CD4-positive, alpha-beta T cell treated with Interleukin-17A for 1 hour (primary cell): ENCODE data around the gene RPE65.
"Not testable (repeated sequence)": the region's sequence is repeated elsewhere in the genome, so short reads cannot be mapped to it uniquely, and the experiment has no call there.

ENCODE experiments used
- DNase-seq: peaks from one replicate; pipeline ENCODE4 v3.0.0-alpha.2; 2020

The RPE65 gene

DNA sequence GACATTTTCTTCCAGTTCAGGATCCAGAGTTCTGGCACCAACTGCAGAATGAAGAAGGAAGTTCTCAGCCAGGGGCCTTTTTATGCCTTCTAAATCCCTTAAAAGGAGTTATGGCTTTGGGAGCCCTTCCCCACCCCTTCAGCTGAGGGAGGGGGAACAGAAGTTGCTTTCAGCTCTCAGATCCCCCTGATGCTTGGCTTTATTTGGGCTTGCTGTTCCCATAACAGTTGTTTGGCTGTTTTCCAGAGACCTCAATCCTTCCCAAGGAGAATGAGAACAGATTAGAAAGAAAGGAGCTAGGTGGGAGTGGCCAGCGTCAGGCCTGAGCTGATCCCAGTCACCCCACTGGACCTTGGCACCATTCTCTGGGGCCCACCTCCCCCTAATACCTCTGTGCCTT is at the start of gene RPE65:
RPE65 (minus strand) TSS at position 54 of the 400 bp plus-strand sequence; CDS start at position 5, 49 bp downstream.
- no peak for DNase-seq

DNA sequence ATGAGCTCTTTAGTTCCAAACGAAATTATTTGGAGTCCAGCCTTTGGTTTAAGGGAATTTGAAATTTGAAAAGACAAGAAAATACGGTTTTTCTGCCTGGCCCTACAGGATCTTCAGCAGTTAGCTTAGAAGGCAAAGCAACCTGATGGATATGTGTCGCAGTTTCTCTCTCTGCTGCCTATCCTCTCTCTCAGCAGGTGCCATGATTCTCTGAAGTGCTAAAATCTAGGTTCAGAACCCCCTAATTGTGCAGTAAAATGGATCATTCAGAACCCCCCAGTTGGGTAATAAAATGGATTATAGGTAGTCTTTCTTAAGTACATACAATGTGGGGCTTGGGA is 47.6 kb upstream of the RPE65 start:
- no peak for DNase-seq

GRCh38 chr1:68496680-68497357 is 47.1 kb upstream of the RPE65 start, which contains the start of gene DEPDC1:
Gene DEPDC1, minus strand, starts transcription at chr1:68497082. Its CDS starts 83 bp downstream, at chr1:68496999.
- DNase-seq: peak; percentile 82

DNA sequence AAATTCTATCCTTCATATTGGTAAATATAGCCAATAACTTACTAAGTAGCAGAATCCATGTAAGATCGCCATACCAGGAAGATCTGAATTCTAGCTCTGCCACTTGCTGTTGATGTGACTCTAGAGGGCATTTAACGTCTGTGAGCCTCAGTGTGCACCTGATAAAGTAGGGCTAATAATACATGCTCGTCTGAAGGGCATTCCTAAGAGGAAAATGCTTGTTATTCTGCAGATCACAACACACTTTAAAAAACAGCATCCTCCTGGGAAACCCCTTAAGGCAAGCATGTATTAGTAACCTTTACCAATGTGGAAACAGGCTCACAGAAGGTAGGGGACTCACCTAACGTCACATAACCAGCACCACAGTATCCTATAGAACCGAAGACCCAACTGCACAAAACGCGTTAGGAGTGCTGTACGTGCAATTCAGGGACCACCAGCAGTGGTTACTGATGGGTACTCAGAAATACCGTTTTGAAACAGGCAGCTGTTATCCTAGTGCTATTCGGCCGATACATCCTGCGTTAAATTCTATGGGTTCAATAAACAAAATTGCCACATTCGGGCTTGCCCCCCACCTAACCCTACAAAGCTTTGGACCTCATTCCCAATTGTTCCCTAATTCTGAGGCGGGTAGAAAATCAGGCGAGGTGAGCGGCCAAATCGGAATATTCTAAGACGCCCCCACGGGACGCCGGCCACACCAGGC is 46.4 kb upstream of the RPE65 start:
- no peak for DNase-seq

- no peak for DNase-seq
Observed at GRCh38 chr1:68495532-68495931, 45.8 kb upstream of the RPE65 start.

DNA sequence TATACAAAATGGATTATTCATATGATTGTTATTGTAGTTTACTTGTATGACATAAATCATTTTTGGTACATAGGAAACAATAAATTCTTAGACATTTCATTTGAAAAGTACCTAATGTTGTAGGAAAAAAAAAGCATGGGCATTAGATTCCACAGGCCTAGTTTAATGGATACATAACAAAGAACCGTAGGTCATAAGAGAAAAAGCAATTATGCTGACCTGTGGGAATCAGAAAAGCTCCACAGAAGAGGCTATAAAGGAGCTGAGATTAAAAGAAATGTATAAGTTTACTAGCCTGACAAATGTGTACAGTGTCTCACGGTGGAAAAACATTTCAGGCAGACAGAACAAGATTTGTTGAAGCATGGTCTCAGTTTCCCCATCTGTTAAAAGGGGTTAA is 43.4 kb upstream of the RPE65 start:
- DNase-seq: no peak

DNA sequence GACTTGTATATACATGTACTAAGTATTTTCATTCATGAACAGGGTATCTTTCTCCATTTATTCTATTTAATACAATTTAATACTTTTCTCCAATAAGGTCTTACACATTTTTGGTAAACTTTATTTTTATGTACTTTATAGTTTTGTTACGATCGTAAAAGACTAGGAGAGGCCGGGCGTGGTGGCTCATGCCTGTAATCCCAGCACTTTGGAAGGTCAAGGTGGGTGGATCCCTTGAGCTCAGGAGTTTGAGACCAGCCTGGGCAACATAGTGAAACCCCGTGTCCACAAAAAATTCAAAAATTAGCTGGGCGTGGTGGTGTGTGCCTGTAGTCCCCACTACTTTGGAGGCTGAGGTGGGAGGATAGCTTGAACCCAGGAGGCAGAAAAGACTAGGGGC is 42.5 kb upstream of the RPE65 start:
- not testable (repeated sequence) for DNase-seq

DNA sequence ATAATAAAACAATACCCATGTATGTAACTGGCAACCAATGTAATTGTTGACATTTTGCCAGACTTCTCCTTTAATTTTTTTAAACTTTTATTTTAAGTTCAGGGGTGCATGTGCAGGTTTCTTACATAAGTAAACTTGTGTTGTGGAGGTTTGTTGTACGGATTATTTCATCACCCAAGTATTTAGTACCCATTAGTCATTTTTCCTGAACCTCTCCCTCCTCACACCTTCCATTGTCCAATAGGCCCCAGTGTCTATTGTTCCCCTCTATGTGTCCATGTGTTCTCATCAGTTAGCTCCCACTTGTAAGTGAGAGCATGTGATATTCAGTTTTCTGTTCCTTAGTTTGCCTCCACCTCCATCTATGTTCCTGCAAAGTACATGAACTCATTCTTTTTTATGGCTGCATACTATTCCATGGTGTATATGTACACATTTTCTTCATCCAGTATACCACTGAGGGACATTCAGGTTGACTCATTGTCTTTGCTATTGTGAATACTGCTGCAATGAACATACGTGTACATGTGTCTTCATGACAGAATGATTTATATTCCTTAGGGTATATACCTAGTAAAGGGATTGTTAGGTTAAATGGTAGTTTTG is 40.4 kb upstream of the RPE65 start:
- DNase-seq: no peak

DNA sequence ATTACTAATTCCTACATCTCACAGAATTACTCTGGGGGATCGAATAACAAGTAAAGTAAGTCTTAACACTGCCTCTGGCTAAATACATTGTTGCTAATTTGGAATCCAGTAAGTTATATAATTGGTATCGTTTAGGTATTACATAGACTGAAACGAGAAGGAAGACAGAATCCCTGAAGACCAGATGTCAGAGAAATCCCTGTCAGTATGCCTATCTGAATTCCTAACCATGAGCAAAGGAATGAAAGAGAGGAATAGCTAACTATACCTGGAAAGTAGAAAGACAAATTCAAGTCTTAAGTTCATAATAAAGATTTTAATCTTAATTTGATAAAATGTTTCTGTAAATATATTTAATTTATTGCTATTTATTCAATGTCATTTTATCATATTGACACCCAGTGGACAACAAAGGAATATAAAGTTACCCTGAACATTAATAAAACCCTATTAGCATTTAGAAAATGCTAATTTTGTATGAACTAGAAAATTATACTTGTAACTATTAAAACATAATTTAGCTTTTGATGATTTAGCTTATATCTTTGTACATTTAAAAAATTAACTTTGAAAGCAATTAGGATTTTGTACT is 35.8 kb upstream of the RPE65 start:
- no peak for DNase-seq

DNA sequence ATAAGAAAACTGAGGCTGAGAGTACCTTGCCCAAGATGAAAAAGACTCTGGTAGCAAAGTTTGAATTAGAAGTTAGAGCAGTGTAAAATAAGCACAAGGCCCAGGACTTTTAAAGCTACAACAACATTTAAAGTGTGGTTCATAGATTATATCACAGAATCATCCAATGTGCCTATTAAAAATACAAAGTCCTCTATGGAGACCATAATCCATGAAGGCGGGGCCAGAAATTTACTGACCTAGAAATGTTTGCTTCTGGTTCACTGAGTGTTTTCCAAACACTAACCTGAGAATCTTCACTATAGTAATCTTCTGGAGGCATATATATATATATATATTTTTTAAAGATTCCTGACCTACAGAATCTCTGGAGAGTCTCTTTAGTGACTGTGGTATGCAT is 34.9 kb upstream of the RPE65 start:
- DNase-seq: no peak

DNA sequence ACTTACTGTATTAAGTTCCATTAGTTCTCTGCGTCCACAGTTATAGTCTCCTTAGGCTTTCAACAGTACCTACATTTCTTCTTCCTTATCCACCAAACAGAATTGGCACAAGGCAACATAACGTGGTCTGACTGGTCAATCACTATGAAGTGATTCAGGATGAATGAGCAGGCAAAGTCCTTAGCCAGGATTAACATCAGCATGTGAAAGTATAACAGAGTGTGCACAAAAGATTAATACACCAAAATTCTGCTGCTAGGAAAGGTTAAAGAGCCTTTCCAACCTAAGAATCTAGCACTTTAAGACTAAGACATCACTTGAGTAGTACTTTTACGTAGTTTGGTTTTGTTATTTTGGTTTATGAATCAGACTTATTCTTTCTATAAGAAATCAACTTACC is 31.3 kb upstream of the RPE65 start:
- no peak for DNase-seq

DNA sequence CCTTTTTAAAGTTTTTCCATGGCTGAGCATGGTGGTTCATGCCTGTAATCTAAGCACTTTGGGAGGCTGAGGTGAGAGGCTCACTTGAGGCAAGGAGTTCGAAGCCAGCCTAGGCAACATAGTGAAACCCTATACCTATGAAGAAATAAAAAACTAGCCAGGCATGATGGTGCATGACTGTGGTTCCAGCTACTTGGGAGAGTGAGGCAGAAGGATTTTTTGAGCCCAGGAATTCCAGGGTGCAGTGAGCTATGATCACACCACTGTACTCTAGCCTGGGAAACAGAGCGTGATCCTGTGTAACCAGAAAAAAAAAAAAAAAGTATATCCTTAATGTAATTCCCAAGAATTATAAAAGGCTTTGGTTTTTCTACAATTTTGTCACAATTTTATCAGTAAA is 29.7 kb upstream of the RPE65 start:
- DNase-seq: no peak

- no peak for DNase-seq
Observed at GRCh38 chr1:68478662-68479061, 28.9 kb upstream of the RPE65 start.

GRCh38 chr1:68476626-68477025 is 26.9 kb upstream of the RPE65 start:
- not testable (repeated sequence) for DNase-seq

GRCh38 chr1:68473060-68473459 is 23.3 kb upstream of the RPE65 start:
- DNase-seq: no peak

GRCh38 chr1:68470388-68470970 is 20.7 kb upstream of the RPE65 start:
- DNase-seq: peak; percentile 20

DNA sequence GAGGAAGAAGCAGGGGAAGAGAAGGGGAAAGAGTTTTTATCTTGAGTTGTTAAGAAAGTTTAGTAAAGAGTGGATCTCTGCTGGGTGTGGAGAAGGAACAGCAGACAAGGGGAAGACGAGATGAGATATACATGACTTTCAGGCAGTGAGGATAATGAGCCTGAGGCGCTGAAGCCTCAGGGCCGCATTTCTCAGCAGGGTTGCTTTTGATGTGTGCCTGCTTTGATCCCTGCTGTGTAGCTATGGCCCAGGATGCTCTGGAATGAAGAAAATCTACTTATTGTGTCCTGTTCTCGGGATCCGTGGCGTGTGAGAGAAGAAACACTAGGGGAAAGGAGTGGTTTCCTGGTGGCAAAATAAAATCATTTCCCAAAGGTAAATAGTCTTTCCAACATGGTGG is 15.1 kb upstream of the RPE65 start:
- DNase-seq: no peak

- no peak for DNase-seq
Observed at GRCh38 chr1:68460935-68461334, 11.2 kb upstream of the RPE65 start.

- DNase-seq: no peak
Observed at GRCh38 chr1:68459796-68460195, 10.0 kb upstream of the RPE65 start.

DNA sequence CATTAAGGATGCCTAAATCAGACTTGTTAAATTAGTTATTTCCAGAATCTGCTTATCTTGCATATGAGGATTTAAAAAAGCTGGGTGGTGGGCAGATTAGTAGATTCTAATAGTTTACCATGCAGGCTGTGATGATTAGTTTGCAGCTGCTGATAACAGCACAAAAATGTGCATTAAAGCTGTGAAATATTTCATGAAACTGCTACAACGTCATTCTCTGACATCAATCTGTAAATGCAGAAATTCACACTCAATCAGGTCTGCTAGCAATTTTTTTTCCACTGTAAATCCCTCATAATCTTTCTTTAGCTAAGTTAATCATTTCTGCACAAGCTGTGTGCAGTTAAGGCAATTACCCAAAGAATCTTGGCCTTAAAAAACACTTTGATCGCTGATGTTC is 9.3 kb upstream of the RPE65 start:
- DNase-seq: no peak

GRCh38 chr1:68456202-68456601 is 6.4 kb upstream of the RPE65 start:
- DNase-seq: no peak

DNA sequence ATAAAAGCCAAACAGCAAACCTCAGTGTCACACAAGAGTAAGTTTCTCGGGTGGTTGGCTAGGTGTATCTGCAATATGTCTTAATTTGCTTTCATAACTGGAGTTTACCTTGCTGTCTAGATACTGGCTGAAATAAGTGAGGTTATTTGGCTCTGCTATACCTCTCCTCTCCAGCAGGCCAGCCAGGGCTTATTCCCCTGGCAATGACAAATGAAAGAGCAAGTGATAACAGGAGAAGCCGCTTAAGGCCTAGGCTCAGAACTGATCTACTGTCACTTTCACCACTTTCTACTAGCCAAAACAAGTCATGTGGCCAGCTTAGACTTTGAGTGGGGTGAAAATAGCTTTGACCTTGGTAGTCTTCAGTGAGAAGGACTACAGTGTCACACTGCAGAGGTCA is 4.8 kb upstream of the RPE65 start:
- DNase-seq: no peak

GRCh38 chr1:68453060-68453670 is 3.4 kb upstream of the RPE65 start:
- DNase-seq: no peak
